ENCODE measurements around the gene CA10.

CA10 gene

GRCh38 chr17:52145476-52145875 lies 13.0 kb downstream of the CA10 start:
- no peak for DNase-seq (ENCODE audit: low read depth)
- H3K4me3 ChIP-seq (ENCODE audit: low read length) = no peak overlapping the region
- TF ChIP-seq, protein P1, sequence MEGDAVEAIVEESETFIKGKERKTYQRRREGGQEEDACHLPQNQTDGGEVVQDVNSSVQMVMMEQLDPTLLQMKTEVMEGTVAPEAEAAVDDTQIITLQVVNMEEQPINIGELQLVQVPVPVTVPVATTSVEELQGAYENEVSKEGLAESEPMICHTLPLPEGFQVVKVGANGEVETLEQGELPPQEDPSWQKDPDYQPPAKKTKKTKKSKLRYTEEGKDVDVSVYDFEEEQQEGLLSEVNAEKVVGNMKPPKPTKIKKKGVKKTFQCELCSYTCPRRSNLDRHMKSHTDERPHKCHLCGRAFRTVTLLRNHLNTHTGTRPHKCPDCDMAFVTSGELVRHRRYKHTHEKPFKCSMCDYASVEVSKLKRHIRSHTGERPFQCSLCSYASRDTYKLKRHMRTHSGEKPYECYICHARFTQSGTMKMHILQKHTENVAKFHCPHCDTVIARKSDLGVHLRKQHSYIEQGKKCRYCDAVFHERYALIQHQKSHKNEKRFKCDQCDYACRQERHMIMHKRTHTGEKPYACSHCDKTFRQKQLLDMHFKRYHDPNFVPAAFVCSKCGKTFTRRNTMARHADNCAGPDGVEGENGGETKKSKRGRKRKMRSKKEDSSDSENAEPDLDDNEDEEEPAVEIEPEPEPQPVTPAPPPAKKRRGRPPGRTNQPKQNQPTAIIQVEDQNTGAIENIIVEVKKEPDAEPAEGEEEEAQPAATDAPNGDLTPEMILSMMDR (conservative IDR thresholded peaks at IDR 0.05; ENCODE audit: low read depth, low read length) = no peak

GRCh38 chr17:52143542-52143941 lies 15.0 kb downstream of the CA10 start:
- TF ChIP-seq, protein P1 (conservative IDR thresholded peaks at IDR 0.05; ENCODE audit: low read depth, low read length) = no peak
- DNase-seq (ENCODE audit: low read depth) = no peak

GRCh38 chr17:52140601-52141000 lies 17.9 kb downstream of the CA10 start:
- H3K4me3 ChIP-seq (ENCODE audit: low read length) = no peak overlapping the region
- TF ChIP-seq, protein P1 (conservative IDR thresholded peaks at IDR 0.05; ENCODE audit: low read depth, low read length) = no peak
- DNase-seq (ENCODE audit: low read depth) = no peak

More at GRCh38 chr17:52143542-52143941, 15.0 kb downstream of the CA10 start:
- H3K4me3 ChIP-seq (ENCODE audit: low read length) = no peak overlapping the region

GRCh38 chr17:52138752-52139151 lies 19.8 kb downstream of the CA10 start:
- TF ChIP-seq, protein P1 (conservative IDR thresholded peaks at IDR 0.05; ENCODE audit: low read depth, low read length) = no peak
- no peak for DNase-seq (ENCODE audit: low read depth)
- H3K4me3 ChIP-seq (ENCODE audit: low read length) = no peak overlapping the region

- TF ChIP-seq, protein P1 (conservative IDR thresholded peaks at IDR 0.05; ENCODE audit: low read depth, low read length) = no peak
- no peak overlapping the region for H3K4me3 ChIP-seq (ENCODE audit: low read length)
- DNase-seq (ENCODE audit: low read depth) = no peak
Observed at GRCh38 chr17:52138350-52138749, 20.2 kb downstream of the CA10 start.

- DNase-seq (ENCODE audit: low read depth) = no peak
- TF ChIP-seq, protein P1 (conservative IDR thresholded peaks at IDR 0.05; ENCODE audit: low read depth, low read length) = no peak
- no peak overlapping the region for H3K4me3 ChIP-seq (ENCODE audit: low read length)
Observed at GRCh38 chr17:52136166-52136565, 22.3 kb downstream of the CA10 start.

DNA sequence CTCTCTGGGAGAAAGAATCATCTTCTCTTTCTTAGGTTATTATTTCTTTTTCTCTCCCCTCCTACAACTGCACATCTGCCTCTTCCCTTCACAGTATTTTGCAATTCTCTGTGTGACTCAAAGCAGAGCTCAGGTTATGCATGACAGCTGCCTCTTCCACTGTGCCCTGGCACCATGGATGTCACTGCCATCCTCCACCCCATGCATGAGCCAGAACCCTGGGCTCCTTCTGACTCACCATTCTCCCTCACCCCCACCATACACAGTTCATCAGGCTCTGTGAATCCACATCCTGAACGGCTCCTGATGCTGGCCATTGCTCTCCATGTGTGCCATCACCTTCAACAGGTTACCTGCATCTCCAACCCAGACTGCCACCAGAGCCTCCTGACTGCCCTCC lies 23.9 kb downstream of the CA10 start:
- no peak overlapping the region for H3K4me3 ChIP-seq (ENCODE audit: low read length)
- no peak for DNase-seq (ENCODE audit: low read depth)
- TF ChIP-seq, protein P1 (conservative IDR thresholded peaks at IDR 0.05; ENCODE audit: low read depth, low read length) = no peak

Data from retinal pigment epithelial cell (primary cell).